ENCODE data around the gene RBM20. TPM values are rescaled to one million over a fixed set of nuclear protein-coding genes. Genes with fewer than 3 reads are reported as not detected.
"Not testable (repeated sequence)": the region's sequence is repeated elsewhere in the genome, so short reads cannot be mapped to it uniquely, and the experiment has no call there.

RBM20 gene
- polyA plus RNA-seq, 1 donor: 13.5 TPM

DNA sequence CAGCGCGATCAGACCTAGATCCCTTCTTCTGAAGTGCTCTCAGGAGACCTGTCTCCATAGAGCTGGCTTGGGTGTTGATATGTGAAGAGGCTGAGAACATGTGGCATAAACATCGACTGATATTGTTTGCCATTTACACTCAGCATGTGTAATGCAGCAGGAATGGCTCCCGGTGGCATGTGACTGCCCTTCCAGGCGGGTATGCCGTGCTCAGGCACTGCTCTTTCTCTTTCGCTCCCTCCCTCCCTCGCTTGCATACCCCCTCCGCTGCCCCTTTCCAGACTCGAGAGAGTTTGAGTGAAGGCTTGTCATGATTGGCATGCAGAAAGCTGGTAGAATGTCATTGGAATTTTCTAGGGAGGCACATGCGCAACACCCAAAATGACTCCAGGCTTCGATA lies 120.2 kb downstream of the RBM20 start:
- DNase-seq (ENCODE audit: low read depth): no peak

DNA sequence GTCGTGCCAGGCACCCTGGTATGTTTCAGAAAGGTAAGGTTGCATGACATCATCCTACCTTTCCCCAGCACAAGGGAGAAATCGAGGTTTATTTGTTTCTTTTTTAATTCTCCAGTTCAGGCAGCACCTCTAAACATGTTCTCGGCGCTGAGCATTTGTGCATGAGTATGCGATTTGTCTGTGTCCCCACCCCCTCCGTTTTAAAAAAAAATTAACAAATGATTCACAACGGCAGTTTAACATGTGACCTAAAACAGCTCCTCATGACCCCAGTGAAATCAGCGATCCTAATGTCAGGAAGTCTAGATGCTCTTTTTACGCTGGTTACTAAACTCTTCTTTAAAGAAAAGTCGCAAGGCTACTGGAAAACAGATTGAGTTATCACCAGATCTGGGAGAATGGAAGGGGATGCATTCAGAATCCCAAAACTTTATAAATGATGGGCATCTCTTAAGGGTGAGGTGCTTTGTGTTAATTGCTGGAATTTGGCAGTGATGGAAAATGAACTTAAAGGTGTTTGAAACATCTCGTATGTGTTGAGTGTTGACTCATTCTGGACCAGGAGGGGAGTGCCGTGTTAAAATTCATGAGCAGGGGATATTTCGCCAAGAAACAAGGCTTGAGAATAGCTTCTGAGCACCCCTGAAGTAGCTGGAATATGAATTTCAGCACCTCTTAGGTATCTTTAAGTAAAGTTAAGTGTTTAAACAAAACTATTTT lies 120.8 kb downstream of the RBM20 start:
- DNase-seq (ENCODE audit: low read depth): no peak

DNA sequence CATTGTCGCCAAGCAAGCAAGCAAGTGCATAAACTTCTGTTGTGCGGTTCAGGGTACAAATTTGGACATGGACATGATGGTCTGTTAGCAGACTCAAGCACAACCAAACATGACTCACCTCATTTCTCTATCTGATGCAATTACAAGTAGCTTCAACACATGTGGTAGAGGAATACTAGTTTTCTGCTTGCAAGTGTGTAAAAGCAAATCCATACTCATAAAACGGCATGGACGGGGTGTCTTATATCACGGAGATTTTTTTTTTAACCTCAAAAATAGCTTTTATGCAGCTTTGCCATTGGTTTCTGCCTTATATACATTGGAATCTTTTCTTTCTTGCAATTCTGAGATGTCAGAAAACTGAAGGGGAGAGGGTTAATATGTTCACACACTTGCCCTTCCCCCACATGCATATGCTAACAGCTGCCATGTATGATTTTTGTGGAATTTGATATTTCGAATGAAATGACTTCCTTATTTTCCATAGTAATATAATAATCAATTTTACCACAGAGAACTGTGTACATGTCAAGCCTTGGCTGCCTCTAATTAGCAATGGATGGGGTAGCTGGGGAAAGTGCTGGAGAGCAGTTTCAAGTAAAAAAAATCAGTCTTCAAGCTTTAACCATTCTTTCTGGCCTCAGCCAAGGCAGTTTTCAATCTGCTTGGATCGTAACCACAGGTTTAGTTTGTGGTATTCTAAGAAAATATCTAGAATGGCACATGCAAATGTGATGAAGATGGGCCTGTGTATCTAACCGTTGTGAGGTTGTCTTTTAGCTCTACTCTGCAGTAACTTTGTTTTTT lies 121.6 kb downstream of the RBM20 start:
- no peak for DNase-seq (ENCODE audit: low read depth)

DNA sequence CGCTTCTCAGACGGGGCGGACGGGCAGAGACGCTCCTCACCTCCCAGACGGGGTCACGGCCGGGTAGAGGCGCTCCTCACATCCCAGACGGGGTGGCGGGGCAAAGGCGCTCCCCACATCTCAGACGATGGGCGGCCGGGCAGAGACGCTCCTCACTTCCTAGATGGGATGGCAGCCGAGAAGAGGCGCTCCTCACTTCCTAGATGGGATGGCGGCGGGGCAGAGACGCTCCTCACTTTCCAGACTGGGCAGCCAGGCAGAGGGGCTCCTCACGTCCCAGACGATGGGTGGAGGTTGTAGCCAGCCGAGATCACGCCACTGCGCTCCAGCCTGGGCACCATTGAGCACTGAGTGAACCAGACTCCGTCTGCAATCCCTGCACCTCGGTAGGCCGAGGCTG lies 123.5 kb downstream of the RBM20 start:
- not testable (repeated sequence) for DNase-seq (ENCODE audit: low read depth)

DNA sequence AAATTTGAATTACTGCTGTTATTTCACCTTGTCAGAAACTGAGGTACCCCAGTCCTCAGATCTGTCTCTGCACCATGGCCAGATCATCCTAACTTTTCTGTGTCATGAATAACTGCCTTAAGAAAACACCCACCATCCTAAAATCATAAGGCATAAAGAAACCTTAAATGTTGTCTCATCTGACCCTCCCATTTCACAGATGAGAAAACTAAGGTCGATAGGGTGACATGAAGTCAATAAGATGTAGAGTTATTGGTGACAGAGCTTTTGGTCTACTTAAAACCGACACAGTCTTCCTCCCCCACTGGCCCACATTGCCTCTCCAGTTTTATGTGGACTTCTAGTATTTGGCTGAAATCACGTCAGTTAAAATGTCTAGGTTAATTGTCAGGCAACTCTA lies 126.1 kb downstream of the RBM20 start:
- no peak for DNase-seq (ENCODE audit: low read depth)

DNA sequence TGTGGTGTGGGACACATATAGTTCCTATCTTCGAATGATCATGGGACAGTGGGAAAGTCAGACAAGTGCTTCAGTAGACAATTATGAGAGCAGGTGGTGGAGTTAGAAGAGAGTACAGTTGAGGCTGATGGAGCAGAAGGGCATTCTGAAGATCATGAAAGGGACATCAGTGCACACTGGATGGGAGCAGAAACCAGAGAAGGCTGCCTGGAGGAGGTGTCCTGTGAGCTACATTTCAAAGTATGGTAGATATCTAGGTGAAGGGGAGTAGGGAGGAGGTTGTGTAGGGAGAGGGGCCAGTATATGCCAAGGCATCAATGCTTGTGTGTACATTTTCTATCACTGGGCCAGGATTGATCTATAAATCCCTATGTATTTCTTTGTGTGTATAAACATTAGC lies 127.3 kb downstream of the RBM20 start:
- no peak for DNase-seq (ENCODE audit: low read depth)

DNA sequence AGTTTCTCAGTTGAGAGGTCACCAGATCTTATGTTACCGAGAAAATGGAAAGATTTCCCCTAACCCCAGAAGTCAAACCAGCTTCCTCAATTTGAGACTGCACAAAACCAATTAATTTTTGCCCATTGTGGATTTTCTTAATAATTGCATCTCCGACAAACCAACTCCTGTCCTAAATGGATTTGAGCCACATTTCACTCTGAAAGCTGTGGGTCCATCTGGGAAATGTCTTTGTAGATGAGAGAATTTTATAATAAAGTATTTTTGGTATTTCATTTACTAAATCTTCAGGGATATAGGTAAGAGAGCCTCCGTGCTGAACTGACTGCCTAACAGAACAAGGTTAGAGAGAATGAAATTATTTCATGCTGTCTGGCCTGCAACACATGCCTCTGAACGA lies 127.9 kb downstream of the RBM20 start:
- DNase-seq (ENCODE audit: low read depth): no peak

DNA sequence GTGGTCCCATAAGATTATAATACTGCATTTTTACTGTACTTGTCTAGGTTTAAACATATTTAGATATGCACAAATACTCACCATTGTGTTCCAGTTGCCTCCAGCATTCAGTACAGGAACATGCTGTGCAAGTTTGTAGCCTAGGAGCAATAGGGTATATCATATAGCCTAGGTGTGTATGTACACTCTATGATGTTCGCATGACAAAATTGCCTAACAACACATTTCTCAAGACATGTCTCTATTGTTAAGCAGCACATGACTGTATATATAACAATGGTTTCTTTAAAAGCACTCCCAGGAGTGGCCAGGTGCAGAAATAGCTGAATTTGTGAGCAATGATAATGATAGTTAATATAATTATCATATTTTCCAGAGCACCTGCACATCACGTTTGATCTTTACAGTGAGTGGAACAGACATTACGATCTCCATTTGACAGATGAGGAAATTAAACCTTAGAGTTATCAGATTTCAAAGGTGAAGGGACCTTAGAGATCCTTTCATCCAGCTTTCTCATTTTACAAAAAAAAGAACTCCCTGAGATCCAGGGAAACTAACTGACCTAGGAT lies 128.4 kb downstream of the RBM20 start:
- no peak for DNase-seq (ENCODE audit: low read depth)

DNA sequence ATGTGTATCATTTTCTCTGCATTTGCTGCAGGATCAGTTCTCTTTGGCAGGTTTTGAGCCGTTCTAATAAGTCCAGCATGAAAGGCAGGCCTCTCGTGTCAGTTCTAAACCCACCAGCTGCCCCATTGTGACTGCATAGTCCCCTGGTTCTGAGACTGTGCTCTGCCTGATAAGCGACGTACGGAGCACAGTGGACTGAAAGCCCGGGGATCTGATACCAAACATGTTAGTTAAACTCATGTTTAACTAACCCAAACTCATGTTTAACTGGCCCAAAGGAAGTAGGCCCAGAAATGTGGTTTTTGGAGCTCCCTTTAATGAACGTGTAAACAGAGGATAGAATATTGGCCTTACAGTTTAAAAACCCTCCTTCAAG lies 129.5 kb downstream of the RBM20 start:
- DNase-seq (ENCODE audit: low read depth): no peak

DNA sequence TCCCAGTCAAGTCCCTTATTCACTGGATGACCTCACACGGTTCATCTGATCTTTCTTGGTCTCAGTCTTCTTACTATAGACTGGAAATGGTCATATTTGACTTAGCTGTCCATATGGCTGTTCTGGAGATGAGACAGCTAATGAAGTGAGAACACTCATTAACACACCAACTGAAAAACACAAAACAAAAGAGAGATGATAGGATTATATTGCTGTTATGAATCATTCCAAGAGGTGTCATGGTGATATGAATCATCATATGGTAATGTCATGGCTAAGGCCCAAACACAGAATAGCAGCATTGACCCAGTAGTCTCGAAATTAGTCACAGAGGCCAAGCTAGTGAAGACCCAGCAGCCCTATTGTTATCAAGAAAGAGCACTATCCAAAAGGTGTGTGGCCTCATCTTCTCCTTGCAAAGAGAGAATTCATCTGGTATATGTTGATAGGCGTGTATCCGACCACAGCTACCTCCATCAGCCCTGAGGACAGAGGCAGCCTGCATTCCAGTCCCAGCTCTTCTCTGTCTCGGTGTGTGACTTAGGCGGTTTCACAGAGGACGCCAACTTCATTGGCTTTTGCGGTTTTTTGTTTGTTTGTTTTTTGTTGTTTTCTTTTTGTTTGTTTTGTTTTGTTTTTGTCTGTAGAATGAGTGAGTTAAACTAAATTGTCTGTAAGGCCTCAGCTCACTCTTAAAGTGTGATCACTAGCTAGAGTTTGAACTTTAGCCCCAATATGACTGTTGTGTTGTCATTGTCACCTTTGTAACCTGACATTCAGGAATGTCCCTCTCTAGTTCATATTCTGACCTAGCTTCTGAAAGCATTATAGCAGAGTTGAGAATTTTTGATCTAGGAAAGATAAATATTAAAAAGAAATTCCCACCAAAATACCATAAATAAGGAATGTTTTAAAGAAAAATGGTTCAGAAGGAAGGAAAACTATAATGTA lies 130.2 kb downstream of the RBM20 start:
- no peak for DNase-seq (ENCODE audit: low read depth)

DNA sequence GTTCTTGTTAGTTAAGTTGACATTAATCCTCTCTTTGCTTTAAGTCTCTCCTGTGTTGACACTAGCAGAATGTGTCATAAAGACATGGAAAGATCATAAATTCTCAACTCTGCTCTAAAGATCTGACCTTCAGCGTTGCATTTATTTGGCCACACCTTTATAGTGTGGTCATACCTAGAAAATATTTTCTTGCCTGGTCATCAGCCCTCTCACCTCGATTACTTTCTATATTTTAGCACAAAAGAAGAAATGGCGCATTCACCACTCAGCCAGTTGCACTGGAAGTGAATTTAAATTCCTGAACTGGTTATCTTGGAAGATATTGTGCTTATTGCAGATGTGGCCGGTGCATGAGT lies 130.9 kb downstream of the RBM20 start:
- DNase-seq (ENCODE audit: low read depth): no peak

DNA sequence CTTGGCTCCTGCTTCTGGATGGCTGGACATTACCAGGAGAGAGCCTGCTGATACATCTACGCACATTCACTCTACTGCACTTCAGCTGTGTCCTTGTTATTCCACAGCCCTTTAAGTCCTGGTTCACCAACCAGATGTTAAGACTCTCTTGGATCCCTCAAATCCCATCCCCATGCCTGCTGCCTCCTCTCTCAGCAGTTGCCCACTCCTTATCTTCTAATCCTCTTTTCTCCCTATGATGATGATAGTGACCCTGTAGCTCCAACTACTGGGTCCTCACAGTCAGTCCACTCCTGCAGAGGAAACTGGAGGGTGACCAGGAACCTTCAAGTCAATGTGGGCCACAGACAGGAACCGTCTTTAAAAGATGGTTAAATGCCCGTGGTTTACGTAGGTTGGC lies 131.3 kb downstream of the RBM20 start:
- no peak for DNase-seq (ENCODE audit: low read depth)

DNA sequence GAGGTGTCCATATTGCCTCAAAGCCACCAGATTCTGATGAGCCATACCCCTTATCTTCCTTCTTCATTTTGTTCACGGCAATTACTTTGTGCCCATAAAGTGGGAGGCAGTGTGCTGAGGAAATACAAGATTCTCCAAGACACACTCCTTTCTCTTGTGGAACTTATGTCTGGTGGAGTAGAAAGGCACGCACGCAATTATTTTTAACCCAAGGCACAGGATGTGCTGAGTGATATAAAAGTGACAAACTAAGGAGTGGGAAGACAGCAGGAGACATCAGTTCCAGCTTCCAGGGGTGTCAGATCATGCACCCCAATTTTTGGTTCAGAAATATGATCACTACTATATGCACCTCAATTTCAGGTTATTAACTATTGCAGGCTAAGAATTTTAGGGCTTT lies 132.9 kb downstream of the RBM20 start:
- no peak for DNase-seq (ENCODE audit: low read depth)

DNA sequence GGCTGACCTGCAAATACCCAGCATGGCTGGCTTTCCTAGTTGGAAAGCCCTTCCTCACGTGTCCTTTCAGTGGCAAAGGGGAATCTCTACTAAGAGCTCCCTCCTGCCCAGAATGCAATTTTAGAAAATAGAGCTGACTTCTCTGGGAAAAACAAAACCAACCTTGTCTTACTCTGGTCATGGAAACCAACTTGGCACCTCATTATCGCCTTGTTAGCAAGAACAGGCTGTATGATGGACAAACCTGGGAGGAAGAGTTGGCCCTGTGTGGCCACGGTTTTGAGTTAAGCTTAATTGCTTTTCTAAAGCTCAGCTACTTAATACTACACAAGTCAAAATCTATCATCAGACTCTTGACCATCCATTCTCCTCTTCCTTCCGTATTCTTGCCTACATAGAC lies 133.5 kb downstream of the RBM20 start:
- no peak for DNase-seq (ENCODE audit: low read depth)

DNA sequence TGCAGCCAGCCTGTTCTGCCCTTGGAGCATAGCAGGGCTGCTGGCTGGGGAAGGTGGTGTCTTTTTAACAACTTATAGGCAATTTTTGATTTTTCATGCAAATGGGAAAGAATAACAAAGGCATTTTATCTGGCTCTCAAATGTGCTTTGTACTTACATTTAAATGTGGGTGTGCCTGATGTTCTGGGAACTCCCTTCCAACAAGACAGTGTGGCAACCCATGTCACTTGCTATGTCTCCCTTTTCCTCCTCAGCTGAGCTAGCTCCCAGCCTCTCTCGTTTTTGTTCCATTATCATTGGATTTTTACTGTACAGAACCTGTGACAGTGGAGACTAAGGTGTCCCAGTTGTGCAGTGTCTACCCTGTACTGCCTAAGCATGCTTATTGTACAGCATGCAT lies 134.1 kb downstream of the RBM20 start:
- DNase-seq (ENCODE audit: low read depth): no peak

DNA sequence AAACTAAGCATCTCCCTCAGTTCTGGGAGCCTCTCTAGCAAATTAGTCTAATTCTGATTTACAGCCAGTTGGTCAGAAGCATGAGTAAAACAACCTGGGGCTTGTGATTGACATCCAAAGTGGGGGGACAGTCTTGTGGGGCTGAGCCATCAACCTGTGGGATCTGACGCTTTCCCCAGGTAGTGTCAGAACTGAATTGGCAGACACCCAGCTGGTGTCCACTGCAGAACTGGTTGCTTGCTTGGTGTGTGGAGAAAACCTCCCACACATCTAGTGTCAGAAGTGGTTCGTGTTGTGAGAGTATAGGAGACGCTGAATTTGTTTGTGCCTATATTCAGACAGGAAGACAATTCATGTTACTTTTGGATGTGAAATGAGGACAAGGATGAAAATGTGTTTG lies 135.4 kb downstream of the RBM20 start:
- DNase-seq (ENCODE audit: low read depth): no peak

DNA sequence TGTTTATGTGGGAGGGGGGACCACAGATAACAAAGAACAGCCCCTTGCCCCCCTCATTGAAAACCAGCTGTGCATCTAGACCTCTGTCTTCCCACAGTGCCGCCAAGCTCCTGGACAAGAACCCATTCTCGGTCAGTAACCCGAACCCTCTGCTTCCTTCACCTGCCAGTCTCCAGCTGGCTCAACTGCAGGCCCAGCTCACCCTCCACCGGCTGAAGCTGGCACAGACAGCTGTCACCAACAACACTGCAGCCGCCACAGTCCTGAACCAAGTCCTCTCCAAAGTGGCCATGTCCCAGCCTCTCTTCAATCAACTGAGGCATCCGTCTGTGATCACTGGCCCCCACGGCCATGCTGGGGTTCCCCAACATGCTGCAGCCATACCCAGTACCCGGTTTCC lies 136.6 kb downstream of the RBM20 start:
- DNase-seq (ENCODE audit: low read depth): no peak

DNA sequence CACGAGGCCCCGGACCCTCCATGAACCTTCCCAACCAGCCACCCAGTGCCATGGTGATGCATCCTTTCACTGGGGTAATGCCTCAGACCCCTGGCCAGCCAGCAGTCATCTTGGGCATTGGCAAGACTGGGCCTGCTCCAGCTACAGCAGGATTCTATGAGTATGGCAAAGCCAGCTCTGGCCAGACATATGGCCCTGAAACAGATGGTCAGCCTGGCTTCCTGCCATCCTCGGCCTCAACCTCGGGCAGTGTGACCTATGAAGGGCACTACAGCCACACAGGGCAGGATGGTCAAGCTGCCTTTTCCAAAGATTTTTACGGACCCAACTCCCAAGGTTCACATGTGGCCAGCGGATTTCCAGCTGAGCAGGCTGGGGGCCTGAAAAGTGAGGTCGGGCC lies 137.0 kb downstream of the RBM20 start:
- DNase-seq (ENCODE audit: low read depth): no peak

DNA sequence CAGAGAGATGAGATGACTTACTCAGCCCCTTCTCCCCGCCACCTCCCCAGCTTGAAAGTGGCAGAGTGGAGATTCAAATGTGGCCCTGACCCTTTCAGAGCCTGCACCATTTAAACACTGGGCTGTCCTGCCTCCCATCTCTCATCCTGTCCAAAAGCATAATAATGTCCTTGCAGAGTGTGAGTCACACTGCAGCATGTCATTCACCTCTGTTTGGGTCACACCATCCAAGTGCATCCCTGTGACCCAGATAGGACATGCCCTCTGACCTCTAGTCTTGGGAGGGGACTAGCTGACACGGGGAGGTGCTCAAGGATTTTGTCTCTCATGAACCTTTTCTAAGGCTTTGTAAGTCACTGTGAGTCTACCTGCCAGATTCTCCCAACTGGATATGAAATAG lies 138.5 kb downstream of the RBM20 start:
- no peak for DNase-seq (ENCODE audit: low read depth)

DNA sequence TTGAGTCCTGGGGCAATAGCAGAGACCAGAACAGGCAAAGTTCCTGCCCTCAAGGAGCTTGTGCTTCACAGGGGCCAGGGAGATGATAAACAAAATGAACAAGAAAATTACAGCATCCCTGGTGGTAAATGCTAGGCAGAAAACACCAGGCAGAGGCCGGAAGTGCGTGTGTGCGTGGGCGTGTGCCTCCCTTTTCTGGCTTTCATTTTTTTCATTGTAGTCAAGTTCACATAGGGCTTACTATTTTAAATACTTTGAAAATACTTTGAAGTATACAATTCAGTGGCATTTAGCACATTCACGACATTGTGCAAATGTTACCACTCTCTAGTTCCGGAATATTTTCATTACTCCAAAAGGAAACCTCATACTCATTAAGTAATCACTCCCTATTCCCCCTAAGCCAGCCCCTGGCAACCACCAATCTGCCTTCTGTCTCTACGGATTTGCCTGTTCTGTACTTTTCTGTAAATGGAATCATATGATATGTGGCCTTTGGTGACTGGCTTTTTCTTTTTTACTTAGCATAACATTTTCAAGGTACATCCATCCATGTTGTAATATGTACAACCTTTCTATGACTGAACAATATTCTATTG lies 139.5 kb downstream of the RBM20 start:
- no peak for DNase-seq (ENCODE audit: low read depth)

DNA sequence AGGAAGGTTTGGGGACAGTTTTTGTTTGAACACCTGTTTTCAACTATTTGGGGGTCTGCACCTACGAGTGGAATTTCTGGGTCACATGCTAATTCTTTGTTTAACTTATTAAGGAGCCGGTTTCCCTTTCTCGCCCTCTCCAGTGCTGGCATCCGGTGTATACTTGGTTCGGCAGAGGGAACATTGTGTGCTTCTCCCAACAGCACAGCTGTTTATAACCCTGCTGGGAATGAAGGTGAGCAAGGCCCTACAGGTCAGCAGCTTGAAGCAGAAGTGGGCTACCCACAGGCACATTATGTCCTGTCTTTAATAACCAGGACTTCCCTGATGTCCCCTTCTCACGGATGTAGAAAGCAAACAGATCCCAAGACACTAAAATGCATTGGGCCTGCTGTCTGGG lies 140.1 kb downstream of the RBM20 start:
- no peak for DNase-seq (ENCODE audit: low read depth)

DNA sequence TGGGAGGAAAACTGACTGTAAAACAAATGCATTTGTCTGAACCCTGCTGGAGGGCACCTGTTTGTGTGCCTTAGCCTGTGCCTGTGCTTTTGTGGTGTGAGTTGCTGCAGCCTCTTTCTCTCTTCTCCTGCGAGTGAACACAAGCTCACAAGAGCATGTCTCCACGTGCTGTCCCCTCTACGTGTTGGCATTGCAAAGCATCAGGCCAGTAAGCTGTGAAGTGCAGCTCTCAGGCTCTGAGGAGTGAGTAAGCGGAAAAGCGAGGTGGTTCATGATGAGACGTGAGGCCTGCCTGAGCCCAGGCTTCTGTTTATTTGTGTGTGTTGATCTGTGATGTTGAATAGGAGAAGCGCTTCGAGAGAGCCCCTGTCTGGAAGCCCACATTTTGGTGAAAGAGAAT lies 142.0 kb downstream of the RBM20 start:
- no peak for DNase-seq (ENCODE audit: low read depth)
